Measurements from ENCODE around the gene HMCN1.

Gene HMCN1

DNA sequence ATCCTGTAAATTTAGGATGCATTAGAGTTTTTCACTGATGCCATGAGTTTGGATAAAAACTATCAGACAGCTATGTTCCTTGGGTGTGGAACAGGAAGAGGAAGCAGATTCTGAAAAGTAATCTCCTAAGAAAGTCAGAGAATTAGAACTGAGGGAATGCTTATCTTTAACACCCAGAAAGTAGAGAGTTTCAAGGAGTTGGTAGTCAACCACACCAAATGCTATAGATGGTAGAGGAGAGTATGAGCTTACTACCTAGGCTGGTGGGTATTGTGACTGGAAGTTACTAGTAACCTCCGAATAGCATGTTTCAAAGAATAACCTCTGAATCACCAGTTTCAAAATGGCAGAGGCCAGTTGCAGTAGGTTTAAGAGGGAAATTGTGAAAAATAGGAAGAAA lies 288.0 kb downstream of the HMCN1 start:
- Histone ChIP-seq H3K79me2 (ENCODE audit: insufficient read depth, low read length) (no peaks in the 10 kb centered on the region), H3K9me2 (ENCODE audit: low read depth, low read length) (no peaks in the 10 kb centered on the region)
- no peak for TF ChIP-seq EZH2 (IDR thresholded peaks at IDR 0.05; ENCODE audit: borderline replicate concordance, low read length)

DNA sequence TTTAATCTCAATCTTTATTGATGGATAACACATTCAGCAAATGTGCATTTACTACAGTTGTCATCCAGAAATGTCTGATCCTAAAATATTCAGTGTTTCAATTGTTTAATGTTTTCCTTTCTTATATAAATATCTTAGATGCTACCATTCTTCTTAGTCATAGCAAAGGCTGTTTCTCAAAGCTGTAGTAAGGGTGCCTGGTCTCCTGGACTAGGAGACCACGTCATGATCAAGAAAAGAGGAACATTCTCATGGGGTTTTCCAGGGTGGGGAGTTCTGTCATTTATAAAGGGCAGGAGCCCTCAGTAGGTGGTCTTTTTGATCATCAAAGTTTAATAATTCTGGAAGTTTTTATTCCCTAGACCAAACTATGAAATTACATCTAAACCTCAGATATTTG lies 292.8 kb downstream of the HMCN1 start:
- H2AFZ ChIP-seq (ENCODE audit: low read length) = no peak overlapping the region
- H3K4me1 ChIP-seq (ENCODE audit: insufficient read depth, low read length, severe bottlenecking) = no peaks in the 10 kb centered on the region
- no peak overlapping the region for H3K27ac ChIP-seq (ENCODE audit: low read depth, low read length, poor library complexity, severe bottlenecking)
- no peaks in the 10 kb centered on the region for H3K36me3 ChIP-seq (ENCODE audit: insufficient read depth, low read length)
- TF ChIP-seq EZH2 (IDR thresholded peaks at IDR 0.05; ENCODE audit: borderline replicate concordance, low read length) = no peak
- TF ChIP-seq, protein P1, sequence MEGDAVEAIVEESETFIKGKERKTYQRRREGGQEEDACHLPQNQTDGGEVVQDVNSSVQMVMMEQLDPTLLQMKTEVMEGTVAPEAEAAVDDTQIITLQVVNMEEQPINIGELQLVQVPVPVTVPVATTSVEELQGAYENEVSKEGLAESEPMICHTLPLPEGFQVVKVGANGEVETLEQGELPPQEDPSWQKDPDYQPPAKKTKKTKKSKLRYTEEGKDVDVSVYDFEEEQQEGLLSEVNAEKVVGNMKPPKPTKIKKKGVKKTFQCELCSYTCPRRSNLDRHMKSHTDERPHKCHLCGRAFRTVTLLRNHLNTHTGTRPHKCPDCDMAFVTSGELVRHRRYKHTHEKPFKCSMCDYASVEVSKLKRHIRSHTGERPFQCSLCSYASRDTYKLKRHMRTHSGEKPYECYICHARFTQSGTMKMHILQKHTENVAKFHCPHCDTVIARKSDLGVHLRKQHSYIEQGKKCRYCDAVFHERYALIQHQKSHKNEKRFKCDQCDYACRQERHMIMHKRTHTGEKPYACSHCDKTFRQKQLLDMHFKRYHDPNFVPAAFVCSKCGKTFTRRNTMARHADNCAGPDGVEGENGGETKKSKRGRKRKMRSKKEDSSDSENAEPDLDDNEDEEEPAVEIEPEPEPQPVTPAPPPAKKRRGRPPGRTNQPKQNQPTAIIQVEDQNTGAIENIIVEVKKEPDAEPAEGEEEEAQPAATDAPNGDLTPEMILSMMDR (IDR thresholded peaks at IDR 0.05; ENCODE audit: low read length) = no peak
- no peak overlapping the region for H3K9ac ChIP-seq (ENCODE audit: low read length)
- H4K20me1 ChIP-seq (ENCODE audit: insufficient read depth, low read length) = no peaks in the 10 kb centered on the region
- no peak overlapping the region for H3K4me3 ChIP-seq (ENCODE audit: low read depth, low read length, poor library complexity, severe bottlenecking)
- H3K4me2 ChIP-seq (ENCODE audit: low read length) = no peak overlapping the region
- H3K79me2 ChIP-seq (ENCODE audit: insufficient read depth, low read length) = no peaks in the 10 kb centered on the region
- H3K9me2 ChIP-seq (ENCODE audit: low read depth, low read length) = no peaks in the 10 kb centered on the region
- no peaks in the 10 kb centered on the region for H3K27me3 ChIP-seq (ENCODE audit: insufficient read depth, low read length)
- no peaks in the 10 kb centered on the region for H3F3A ChIP-seq (ENCODE audit: insufficient read depth, low read length)
- no peaks in the 10 kb centered on the region for H3K9me3 ChIP-seq (ENCODE audit: low read length)

More for the DNA sequence above, 288.0 kb downstream of the HMCN1 start:
- H3K36me3 ChIP-seq (ENCODE audit: insufficient read depth, low read length) = no peaks in the 10 kb centered on the region
- H2AFZ ChIP-seq (ENCODE audit: low read length) = no peak overlapping the region
- no peak overlapping the region for H3K9ac ChIP-seq (ENCODE audit: low read length)
- H3K4me1 ChIP-seq (ENCODE audit: insufficient read depth, low read length, severe bottlenecking) = no peaks in the 10 kb centered on the region
- no peaks in the 10 kb centered on the region for H3K9me3 ChIP-seq (ENCODE audit: low read length)
- no peak overlapping the region for H3K27ac ChIP-seq (ENCODE audit: low read depth, low read length, poor library complexity, severe bottlenecking)
- no peak overlapping the region for H3K4me2 ChIP-seq (ENCODE audit: low read length)
- H3F3A ChIP-seq (ENCODE audit: insufficient read depth, low read length) = no peaks in the 10 kb centered on the region
- no peak overlapping the region for H3K4me3 ChIP-seq (ENCODE audit: low read depth, low read length, poor library complexity, severe bottlenecking)
- H3K27me3 ChIP-seq (ENCODE audit: insufficient read depth, low read length) = no peaks in the 10 kb centered on the region
- H4K20me1 ChIP-seq (ENCODE audit: insufficient read depth, low read length) = no peaks in the 10 kb centered on the region

DNA sequence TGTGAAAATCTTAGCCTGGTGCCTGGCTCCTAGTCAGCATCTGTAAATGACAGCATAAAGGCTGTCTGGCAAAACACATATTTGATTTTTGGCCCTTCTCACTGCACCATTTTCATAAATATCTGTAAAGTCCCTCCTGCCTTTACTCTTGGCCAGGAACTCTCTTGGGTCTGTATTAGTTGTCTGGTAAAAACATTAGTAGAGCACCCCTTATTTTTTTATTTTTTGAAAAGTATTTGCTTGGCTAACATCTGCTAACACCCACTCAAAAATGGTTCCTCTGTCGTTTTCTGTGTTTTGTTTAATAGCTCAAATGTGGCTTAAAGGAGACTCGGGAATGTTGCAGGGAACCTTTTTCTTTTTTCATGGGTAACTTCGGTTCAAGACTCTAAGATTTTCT lies 293.4 kb downstream of the HMCN1 start:
- H3K9ac ChIP-seq (ENCODE audit: low read length) = no peak overlapping the region
- H3K79me2 ChIP-seq (ENCODE audit: insufficient read depth, low read length) = no peaks in the 10 kb centered on the region
- no peaks in the 10 kb centered on the region for H3K9me3 ChIP-seq (ENCODE audit: low read length)
- no peak overlapping the region for H3K4me3 ChIP-seq (ENCODE audit: low read depth, low read length, poor library complexity, severe bottlenecking)
- H3F3A ChIP-seq (ENCODE audit: insufficient read depth, low read length) = no peaks in the 10 kb centered on the region
- H3K36me3 ChIP-seq (ENCODE audit: insufficient read depth, low read length) = no peaks in the 10 kb centered on the region
- no peak overlapping the region for H2AFZ ChIP-seq (ENCODE audit: low read length)
- no peaks in the 10 kb centered on the region for H3K9me2 ChIP-seq (ENCODE audit: low read depth, low read length)
- no peak overlapping the region for H3K27ac ChIP-seq (ENCODE audit: low read depth, low read length, poor library complexity, severe bottlenecking)
- no peak overlapping the region for H3K4me2 ChIP-seq (ENCODE audit: low read length)
- no peaks in the 10 kb centered on the region for H3K4me1 ChIP-seq (ENCODE audit: insufficient read depth, low read length, severe bottlenecking)
- H4K20me1 ChIP-seq (ENCODE audit: insufficient read depth, low read length) = no peaks in the 10 kb centered on the region
- TF ChIP-seq EZH2 (IDR thresholded peaks at IDR 0.05; ENCODE audit: borderline replicate concordance, low read length) = no peak
- TF ChIP-seq, protein P1 (IDR thresholded peaks at IDR 0.05; ENCODE audit: low read length) = no peak
- H3K27me3 ChIP-seq (ENCODE audit: insufficient read depth, low read length) = no peaks in the 10 kb centered on the region

DNA sequence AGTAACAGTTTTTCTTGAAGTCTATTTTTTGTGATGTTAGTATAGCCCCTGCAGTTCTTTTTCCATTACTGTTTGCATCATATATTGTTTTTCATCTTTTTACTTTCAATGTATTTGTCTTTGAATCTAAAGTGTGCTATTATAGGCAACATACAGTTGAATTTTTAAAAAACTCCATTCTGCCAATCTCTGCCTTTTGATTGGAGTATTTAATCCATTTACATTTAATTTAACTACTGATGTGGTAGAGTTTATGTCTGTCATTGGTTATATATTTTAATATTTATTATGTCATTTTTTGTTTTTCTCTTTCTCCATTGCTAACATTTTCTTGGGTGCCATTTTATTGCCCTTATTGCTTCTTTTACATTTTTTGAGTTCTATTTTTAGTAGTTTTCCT lies 296.3 kb downstream of the HMCN1 start:
- Histone ChIP-seq H3K9me3 (ENCODE audit: low read length) (no peaks in the 10 kb centered on the region), H3K9ac (ENCODE audit: low read length) (no peak overlapping the region), H3K4me1 (ENCODE audit: insufficient read depth, low read length, severe bottlenecking) (no peaks in the 10 kb centered on the region), H3K79me2 (ENCODE audit: insufficient read depth, low read length) (no peaks in the 10 kb centered on the region), H4K20me1 (ENCODE audit: insufficient read depth, low read length) (no peaks in the 10 kb centered on the region), H3K9me2 (ENCODE audit: low read depth, low read length) (no peaks in the 10 kb centered on the region), H3F3A (ENCODE audit: insufficient read depth, low read length) (no peaks in the 10 kb centered on the region), H3K36me3 (ENCODE audit: insufficient read depth, low read length) (no peaks in the 10 kb centered on the region), H3K4me3 (ENCODE audit: low read depth, low read length, poor library complexity, severe bottlenecking) (no peak overlapping the region), H3K27ac (ENCODE audit: low read depth, low read length, poor library complexity, severe bottlenecking) (no peak overlapping the region), H2AFZ (ENCODE audit: low read length) (no peak overlapping the region), H3K27me3 (ENCODE audit: insufficient read depth, low read length) (no peaks in the 10 kb centered on the region), H3K4me2 (ENCODE audit: low read length) (no peak overlapping the region)
- TF ChIP-seq, protein P1 (IDR thresholded peaks at IDR 0.05; ENCODE audit: low read length) = no peak
- no peak for TF ChIP-seq EZH2 (IDR thresholded peaks at IDR 0.05; ENCODE audit: borderline replicate concordance, low read length)
